ENCODE measurements around the gene PTPRJ. TPM values are rescaled to one million over a fixed set of nuclear protein-coding genes. Genes with fewer than 3 reads are reported as not detected.
A peak's percentile ranks its signal among the peaks of the same experiment; 100 is the strongest.

PTPRJ gene
- total RNA-seq, 2 donors from 2014 or later, result 3.4 to 8.0 TPM

GRCh38 chr11:47989779-47990178 is 9.4 kb downstream of the PTPRJ start:
- no peak for TF ChIP-seq CTCF (IDR thresholded peaks at IDR 0.05)
- H3K27ac ChIP-seq, result no peak overlapping the region

GRCh38 chr11:47991266-47991830 is 11.0 kb downstream of the PTPRJ start:
- no peaks in the 10 kb centered on the region for H3K27me3 ChIP-seq
- TF ChIP-seq CTCF (IDR thresholded peaks at IDR 0.05), result no peak
- no peaks in the 10 kb centered on the region for H3K9me3 ChIP-seq
- H3K4me3 ChIP-seq, result peak overlapping the region in 1 of 2 donors; percentile 4
- no peak for DNase-seq (ENCODE audit: low spot score)
- H3K27ac ChIP-seq, result peak overlapping the region; percentile 8 to 60
- peaks cover 0 to 24% of the 10 kb centered on the region in 2 donors for H3K4me1 ChIP-seq
- no peaks in the 10 kb centered on the region for H3K36me3 ChIP-seq

More at GRCh38 chr11:47989779-47990178, 9.4 kb downstream of the PTPRJ start:
- Histone ChIP-seq H3K27me3 (no peaks in the 10 kb centered on the region), H3K4me3 (no peak overlapping the region), H3K36me3 (no peaks in the 10 kb centered on the region), H3K4me1 (peaks cover 0 to 28% of the 10 kb centered on the region in 2 donors), H3K9me3 (no peaks in the 10 kb centered on the region)
- DNase-seq (ENCODE audit: low spot score), result no peak

GRCh38 chr11:47991894-47992293 is 11.5 kb downstream of the PTPRJ start:
- Histone ChIP-seq H3K4me3 (no peak overlapping the region), H3K9me3 (no peaks in the 10 kb centered on the region), H3K27ac (peak overlapping the region in 1 of 2 donors; percentile 8), H3K27me3 (no peaks in the 10 kb centered on the region), H3K36me3 (no peaks in the 10 kb centered on the region), H3K4me1 (peaks cover 0 to 20% of the 10 kb centered on the region in 2 donors)
- no peak for TF ChIP-seq CTCF (IDR thresholded peaks at IDR 0.05)
- DNase-seq (ENCODE audit: low spot score), result no peak

GRCh38 chr11:47992959-47993820 is 12.8 kb downstream of the PTPRJ start:
- DNase-seq (ENCODE audit: low spot score), result no peak
- Histone ChIP-seq H3K4me3 (no peak overlapping the region), H3K36me3 (no peaks in the 10 kb centered on the region), H3K27ac (no peak overlapping the region), H3K4me1 (peaks cover 0 to 11% of the 10 kb centered on the region in 2 donors), H3K9me3 (no peaks in the 10 kb centered on the region), H3K27me3 (no peaks in the 10 kb centered on the region)
- no peak for TF ChIP-seq CTCF (IDR thresholded peaks at IDR 0.05)

- no peak for DNase-seq (ENCODE audit: low spot score)
- no peak for TF ChIP-seq CTCF (IDR thresholded peaks at IDR 0.05)
- H3K27me3 ChIP-seq, result no peaks in the 10 kb centered on the region
- H3K27ac ChIP-seq, result no peak overlapping the region
- no peak overlapping the region for H3K4me3 ChIP-seq
- H3K4me1 ChIP-seq, result peaks cover 0 to 9% of the 10 kb centered on the region in 2 donors
- no peaks in the 10 kb centered on the region for H3K9me3 ChIP-seq
- no peaks in the 10 kb centered on the region for H3K36me3 ChIP-seq
These were observed 14.1 kb downstream of the PTPRJ start for GRCh38 chr11:47994417-47994816.
